ENCODE data around the gene BACH1. TPM values are rescaled to one million over a fixed set of nuclear protein-coding genes. Genes with fewer than 3 reads are reported as not detected.

Gene BACH1
- total and polyA plus RNA-seq, 4 donors, result 9.2 to 106 (median 54.2) TPM

- H3K27me3 ChIP-seq (ENCODE audit: control insufficient read depth in 3 of 3, insufficient read depth in 3 of 3, low read length in 2 of 3), result no peaks in the 10 kb centered on the region
- DNase-seq (no peak), ATAC-seq (ENCODE audit: insufficient read depth, low FRiP score) (no peak)
- no peak overlapping the region for H3K27ac ChIP-seq (ENCODE audit: low read depth in 1 of 2, low read length in 1 of 2)
- H3K9ac ChIP-seq (ENCODE audit: insufficient read depth in 1 of 2, low read length in 2 of 2), result no peak overlapping the region
- WGBS, 2 donors, result 97 to 100% methylated on average over 4 of the region's 4 CpGs
- H3K4me3 ChIP-seq, result no peak overlapping the region
- peaks cover 5 to 26% (median 13%) of the 10 kb centered on the region in 5 donors for H3K4me1 ChIP-seq (ENCODE audit: control insufficient read depth in 5 of 5, insufficient read depth in 5 of 5, low read length in 5 of 5)
- no peaks in the 10 kb centered on the region for H3K9me3 ChIP-seq (ENCODE audit: control insufficient read depth in 4 of 4, insufficient read depth in 3 of 4, low read length in 3 of 4)
- peaks cover 0 to 10% (median 5%) of the 10 kb centered on the region in 4 donors for H3K36me3 ChIP-seq (ENCODE audit: control insufficient read depth in 4 of 4, insufficient read depth in 4 of 4, low read length in 4 of 4)
- no peak for TF ChIP-seq CTCF (IDR thresholded peaks at IDR 0.05; ENCODE audit: control extremely low read depth, extremely low read depth)
Observed at GRCh38 chr21:29338256-29338655, 39.5 kb downstream of the BACH1 start.

- TF ChIP-seq CTCF (IDR thresholded peaks at IDR 0.05; ENCODE audit: control extremely low read depth, extremely low read depth), result no peak
- Histone ChIP-seq H3K4me1 (ENCODE audit: control insufficient read depth in 5 of 5, insufficient read depth in 5 of 5, low read length in 5 of 5) (peaks cover 6 to 23% (median 13%) of the 10 kb centered on the region in 5 donors), H3K36me3 (ENCODE audit: control insufficient read depth in 4 of 4, insufficient read depth in 4 of 4, low read length in 4 of 4) (peaks cover 0 to 10% (median 6%) of the 10 kb centered on the region in 4 donors), H3K9ac (ENCODE audit: insufficient read depth in 1 of 2, low read length in 2 of 2) (no peak overlapping the region), H3K4me3 (no peak overlapping the region), H3K9me3 (ENCODE audit: control insufficient read depth in 4 of 4, insufficient read depth in 3 of 4, low read length in 3 of 4) (no peaks in the 10 kb centered on the region), H3K27ac (ENCODE audit: low read depth in 1 of 2, low read length in 1 of 2) (no peak overlapping the region), H3K27me3 (ENCODE audit: control insufficient read depth in 3 of 3, insufficient read depth in 3 of 3, low read length in 2 of 3) (no peaks in the 10 kb centered on the region)
- ATAC-seq (ENCODE audit: insufficient read depth, low FRiP score) (no peak), DNase-seq (no peak)
Observed at GRCh38 chr21:29340228-29340627, 41.5 kb downstream of the BACH1 start.

GRCh38 chr21:29342363-29342957 lies 43.7 kb downstream of the BACH1 start:
- no peak for ATAC-seq (ENCODE audit: insufficient read depth, low FRiP score)
- Histone ChIP-seq H3K36me3 (ENCODE audit: control insufficient read depth in 4 of 4, insufficient read depth in 4 of 4, low read length in 4 of 4) (peaks cover 0 to 9% (median 2%) of the 10 kb centered on the region in 4 donors), H3K27ac (ENCODE audit: low read depth in 1 of 2, low read length in 1 of 2) (peak overlapping the region; percentile 9 to 41), H3K27me3 (ENCODE audit: control insufficient read depth in 3 of 3, insufficient read depth in 3 of 3, low read length in 2 of 3) (no peaks in the 10 kb centered on the region), H3K9ac (ENCODE audit: insufficient read depth in 1 of 2, low read length in 2 of 2) (no peak overlapping the region), H3K4me3 (no peak overlapping the region), H3K4me1 (ENCODE audit: control insufficient read depth in 5 of 5, insufficient read depth in 5 of 5, low read length in 5 of 5) (peaks cover 6 to 27% (median 13%) of the 10 kb centered on the region in 5 donors), H3K9me3 (ENCODE audit: control insufficient read depth in 4 of 4, insufficient read depth in 3 of 4, low read length in 3 of 4) (no peaks in the 10 kb centered on the region)
- WGBS, 2 donors, result 46 to 69% methylated on average over 9 of the region's 9 CpGs
- TF ChIP-seq CTCF (IDR thresholded peaks at IDR 0.05; ENCODE audit: control extremely low read depth, extremely low read depth), result no peak
- DNase-seq, result peak; percentile 49 to 80 (median 71)

GRCh38 chr21:29343519-29343918 lies 44.8 kb downstream of the BACH1 start:
- Histone ChIP-seq H3K27me3 (ENCODE audit: control insufficient read depth in 3 of 3, insufficient read depth in 3 of 3, low read length in 2 of 3) (no peaks in the 10 kb centered on the region), H3K9ac (ENCODE audit: insufficient read depth in 1 of 2, low read length in 2 of 2) (no peak overlapping the region), H3K4me3 (no peak overlapping the region), H3K4me1 (ENCODE audit: control insufficient read depth in 5 of 5, insufficient read depth in 5 of 5, low read length in 5 of 5) (peaks cover 6 to 28% (median 13%) of the 10 kb centered on the region in 5 donors), H3K27ac (ENCODE audit: low read depth in 1 of 2, low read length in 1 of 2) (peak overlapping the region in 1 of 2 donors; percentile 16), H3K36me3 (ENCODE audit: control insufficient read depth in 4 of 4, insufficient read depth in 4 of 4, low read length in 4 of 4) (peaks cover 0 to 7% (median 2%) of the 10 kb centered on the region in 4 donors), H3K9me3 (ENCODE audit: control insufficient read depth in 4 of 4, insufficient read depth in 3 of 4, low read length in 3 of 4) (no peaks in the 10 kb centered on the region)
- no peak for ATAC-seq (ENCODE audit: insufficient read depth, low FRiP score)
- no peak for TF ChIP-seq CTCF (IDR thresholded peaks at IDR 0.05; ENCODE audit: control extremely low read depth, extremely low read depth)
- 54 to 67% methylated on average over 4 of the region's 4 CpGs for WGBS, 2 donors
- no peak for DNase-seq
